HG03354 (cell line): ENCODE data around the gene LENEP.

Experiments used
- ATAC-seq: cut with Tn5 transposase; IDR thresholded peaks from one replicate; pipeline ENCODE4 v1.9.1; 2021; ENCODE audit warnings: mild to moderate bottlenecking; ENCODE audit not compliant: unreplicated experiment, poor library complexity, severe bottlenecking

The LENEP gene

GRCh38 chr1:154996966-154997701 lies 3.7 kb downstream of the LENEP start:
- ATAC-seq: no peak

GRCh38 chr1:154998201-154998780 lies 4.9 kb downstream of the LENEP start:
- no peak for ATAC-seq

GRCh38 chr1:154998818-154999570 lies 5.6 kb downstream of the LENEP start:
- no peak for ATAC-seq

- no peak for ATAC-seq
Observed at GRCh38 chr1:154999571-155000410, 6.4 kb downstream of the LENEP start.

GRCh38 chr1:155000411-155000725 lies 7.0 kb downstream of the LENEP start:
- no peak for ATAC-seq

GRCh38 chr1:155000726-155001424 lies 7.5 kb downstream of the LENEP start:
- peak; percentile 44 for ATAC-seq

- ATAC-seq: no peak
Observed at GRCh38 chr1:155001425-155001674, 8.0 kb downstream of the LENEP start.

GRCh38 chr1:155001675-155002463 lies 8.5 kb downstream of the LENEP start:
- ATAC-seq: peak; percentile 65

GRCh38 chr1:155002464-155003226 lies 9.3 kb downstream of the LENEP start, which contains the start of gene ZBTB7B:
Gene ZBTB7B, plus strand, starts transcription at chr1:155002802. Its CDS starts 11,859 bp downstream, at chr1:155014661.
- ATAC-seq: no peak

GRCh38 chr1:155003227-155003765 lies 9.9 kb downstream of the LENEP start:
- ATAC-seq: no peak

GRCh38 chr1:155003766-155004351 lies 10.5 kb downstream of the LENEP start:
- ATAC-seq: no peak

- ATAC-seq: no peak
Observed at GRCh38 chr1:155004352-155005075, 11.1 kb downstream of the LENEP start.

- no peak for ATAC-seq
Observed at GRCh38 chr1:155005076-155006011, 12.0 kb downstream of the LENEP start.

- ATAC-seq: no peak
Observed at GRCh38 chr1:155006601-155007101, 13.3 kb downstream of the LENEP start.

- ATAC-seq: no peak
Observed at GRCh38 chr1:155007251-155007828, 14.0 kb downstream of the LENEP start.
